Measurements from ENCODE around the gene PEAK3.

The PEAK3 gene

DNA sequence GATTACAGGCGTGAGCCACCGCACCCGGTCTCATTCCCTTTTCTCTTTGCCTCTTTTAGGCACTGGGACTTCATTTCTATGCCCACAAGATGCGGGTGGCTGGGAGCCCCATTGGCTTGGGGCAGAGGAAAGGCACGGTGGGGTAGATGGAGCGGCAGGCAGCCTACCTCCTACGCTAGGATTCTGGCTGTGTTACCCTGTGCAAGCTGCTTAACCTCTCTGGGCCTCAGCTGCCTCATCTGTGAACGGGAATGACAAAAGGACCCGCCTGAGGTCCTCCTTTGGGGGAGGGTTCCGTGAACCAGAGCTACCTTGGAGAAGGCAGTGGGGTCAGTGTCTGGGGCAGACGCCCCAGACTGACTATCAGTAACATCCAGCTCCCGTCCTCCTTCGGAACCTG is 35.3 kb upstream of the PEAK3 start:
- in situ Hi-C loops (cut with MboI; ENCODE audit: low pct_unique_long_range_greater_than_20kb, low sequenced_read_pairs): no loop called here

DNA sequence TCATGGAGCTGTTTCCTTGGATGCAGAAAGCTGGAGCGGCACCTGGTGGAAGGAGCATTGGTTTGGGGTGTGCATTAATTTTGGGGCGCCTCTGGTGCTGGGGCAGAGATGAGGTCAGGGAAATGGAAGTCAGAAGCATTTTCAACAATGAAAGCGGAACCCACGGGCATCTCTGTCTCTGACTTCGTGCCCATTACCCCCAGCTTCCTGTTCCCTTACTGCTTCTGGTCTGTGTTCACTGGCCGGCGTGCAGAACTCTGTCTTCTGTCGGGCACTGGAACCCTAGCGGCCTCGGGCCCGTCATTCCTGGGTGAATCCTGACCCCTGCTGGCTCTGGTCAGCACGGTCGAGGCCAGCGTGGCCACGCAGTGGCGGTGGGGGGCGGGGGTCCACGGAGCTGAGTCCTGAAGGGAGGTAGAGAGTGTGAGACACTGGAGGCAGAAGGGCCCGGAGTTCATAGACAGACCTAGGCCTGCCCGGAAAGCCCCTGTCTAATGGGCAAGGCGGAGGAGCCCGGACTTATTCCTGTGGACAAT is 33.9 kb upstream of the PEAK3 start:
- peak; percentile 81 for DNase-seq
- in situ Hi-C loops (cut with MboI; ENCODE audit: low pct_unique_long_range_greater_than_20kb, low sequenced_read_pairs): no loop called here

More for the DNA sequence above, 35.3 kb upstream of the PEAK3 start:
- no peak for DNase-seq

- in situ Hi-C loops (cut with MboI; ENCODE audit: low pct_unique_long_range_greater_than_20kb, low sequenced_read_pairs): no loop called here
Measured at GRCh38 chr19:2315121-2315817, 33.3 kb upstream of the PEAK3 start.

DNA sequence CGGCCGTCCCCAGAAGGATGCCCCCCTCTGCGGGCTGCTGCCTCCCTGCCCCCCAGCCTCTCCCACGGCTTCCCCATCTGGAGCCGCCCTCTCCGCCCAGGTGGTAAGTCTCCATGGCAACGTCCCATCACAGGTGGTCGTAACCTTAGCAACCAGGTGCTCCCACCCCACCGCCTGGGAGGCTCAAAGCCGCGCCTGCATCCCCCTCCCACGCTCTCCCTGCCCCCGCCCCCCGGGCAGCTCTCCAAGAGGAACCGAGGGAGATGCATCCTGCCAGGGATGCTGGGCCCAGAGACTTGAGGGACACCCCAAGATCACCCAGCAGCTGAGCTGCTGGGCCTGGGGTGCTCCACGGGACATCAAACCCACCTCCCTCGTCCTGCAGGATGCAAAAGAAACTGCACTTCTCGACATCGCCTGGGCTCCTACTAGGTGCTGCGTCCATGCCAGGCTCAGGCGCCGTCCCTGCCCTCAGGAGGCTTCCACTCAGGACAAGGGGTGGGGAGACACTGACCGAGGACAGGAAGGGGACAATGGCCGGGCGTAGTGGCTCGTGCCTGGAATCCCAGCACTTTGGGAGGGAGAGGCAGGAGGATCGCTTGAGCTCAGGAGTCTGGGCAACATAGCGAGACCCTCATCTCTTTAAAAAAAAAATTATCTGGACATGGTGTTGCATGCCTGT is 31.0 kb upstream of the PEAK3 start:
- in situ Hi-C loops (cut with MboI; ENCODE audit: low pct_unique_long_range_greater_than_20kb, low sequenced_read_pairs): no loop called here
- DNase-seq: no peak

More at GRCh38 chr19:2315121-2315817, 33.3 kb upstream of the PEAK3 start:
- no peak for DNase-seq

- no peak for DNase-seq
- in situ Hi-C loops (cut with MboI; ENCODE audit: low pct_unique_long_range_greater_than_20kb, low sequenced_read_pairs): no loop called here
Measured at GRCh38 chr19:2311093-2311492, 29.1 kb upstream of the PEAK3 start.

- in situ Hi-C loops (cut with MboI; ENCODE audit: low pct_unique_long_range_greater_than_20kb, low sequenced_read_pairs): no loop called here
- peak; percentile 34 for DNase-seq
Measured at GRCh38 chr19:2309734-2310362, 27.9 kb upstream of the PEAK3 start.

DNA sequence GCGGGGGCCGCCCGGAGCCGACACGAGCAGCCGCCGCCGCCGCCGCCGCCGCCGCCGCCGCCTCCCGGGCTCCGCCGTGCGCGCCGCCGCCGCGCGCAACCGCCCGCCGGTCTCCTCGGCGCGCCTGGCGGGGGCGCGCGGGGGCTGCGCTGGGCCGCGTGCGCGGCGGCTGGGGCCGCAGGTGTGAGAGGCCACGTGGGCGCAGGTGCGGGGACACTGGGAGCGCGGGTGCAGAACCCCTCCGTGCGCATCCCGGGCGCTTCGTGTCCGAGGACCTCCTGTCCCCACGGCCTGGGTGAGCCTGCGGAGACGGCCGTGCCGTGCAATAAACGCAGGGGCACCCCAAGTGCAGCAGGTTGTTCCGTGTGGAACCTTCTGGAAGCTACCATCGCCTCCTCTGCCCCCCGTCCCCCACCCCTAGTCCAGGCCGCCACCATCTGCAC is 26.2 kb upstream of the PEAK3 start, which contains the start of gene LINGO3:
LINGO3 (minus strand) TSS at position 41 of the 443 bp plus-strand sequence. CDS start 16,378 bp downstream, outside the sequence.
- no peak for DNase-seq
- in situ Hi-C loops (cut with MboI; ENCODE audit: low pct_unique_long_range_greater_than_20kb, low sequenced_read_pairs): no loop called here

DNA sequence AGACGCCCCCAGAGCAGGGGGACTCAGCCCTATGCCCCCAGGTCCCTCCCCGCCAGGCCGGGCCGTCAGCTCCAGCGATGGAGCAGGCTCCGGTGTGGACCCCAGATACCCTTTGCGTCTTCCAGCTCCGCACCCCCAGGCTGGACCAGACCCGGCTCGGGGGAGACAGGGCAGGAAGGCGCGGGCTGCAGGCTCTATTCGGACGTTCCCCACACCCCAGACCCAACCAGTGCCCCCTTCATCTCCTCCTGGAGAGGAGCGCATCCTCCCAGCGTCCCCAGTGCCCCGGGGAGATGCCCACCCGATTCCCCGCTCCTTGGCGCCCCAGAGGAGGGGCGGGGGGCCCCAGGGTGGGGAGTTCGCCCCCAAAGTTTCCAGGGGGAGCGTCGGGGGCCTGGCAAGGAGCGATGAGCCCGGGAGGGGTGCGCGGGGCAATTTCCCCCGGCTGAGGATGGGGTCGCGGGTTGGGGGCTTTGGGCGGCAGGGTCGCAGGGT is 25.6 kb upstream of the PEAK3 start:
- DNase-seq: no peak
- in situ Hi-C loops (cut with MboI; ENCODE audit: low pct_unique_long_range_greater_than_20kb, low sequenced_read_pairs): no loop called here

DNA sequence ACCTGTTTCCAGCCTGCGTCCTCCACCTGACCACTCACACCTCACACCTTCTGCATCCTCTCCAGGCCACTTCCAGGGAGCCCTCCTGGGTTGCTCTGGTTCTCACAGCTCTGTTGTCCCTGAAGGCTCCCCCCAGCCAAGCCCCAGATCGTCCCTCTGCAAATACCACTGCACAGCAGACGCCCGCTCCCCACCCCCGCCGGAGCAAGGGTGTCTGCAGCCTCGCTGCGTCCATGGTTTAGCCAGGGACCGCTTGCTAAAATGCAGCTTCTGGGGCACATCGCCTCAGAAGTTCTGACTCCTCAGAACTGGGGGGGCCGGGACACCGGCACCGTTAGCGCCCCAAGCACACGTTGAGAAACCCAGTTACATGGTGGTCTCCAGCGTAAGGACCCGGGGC is 25.0 kb upstream of the PEAK3 start:
- no peak for DNase-seq

DNA sequence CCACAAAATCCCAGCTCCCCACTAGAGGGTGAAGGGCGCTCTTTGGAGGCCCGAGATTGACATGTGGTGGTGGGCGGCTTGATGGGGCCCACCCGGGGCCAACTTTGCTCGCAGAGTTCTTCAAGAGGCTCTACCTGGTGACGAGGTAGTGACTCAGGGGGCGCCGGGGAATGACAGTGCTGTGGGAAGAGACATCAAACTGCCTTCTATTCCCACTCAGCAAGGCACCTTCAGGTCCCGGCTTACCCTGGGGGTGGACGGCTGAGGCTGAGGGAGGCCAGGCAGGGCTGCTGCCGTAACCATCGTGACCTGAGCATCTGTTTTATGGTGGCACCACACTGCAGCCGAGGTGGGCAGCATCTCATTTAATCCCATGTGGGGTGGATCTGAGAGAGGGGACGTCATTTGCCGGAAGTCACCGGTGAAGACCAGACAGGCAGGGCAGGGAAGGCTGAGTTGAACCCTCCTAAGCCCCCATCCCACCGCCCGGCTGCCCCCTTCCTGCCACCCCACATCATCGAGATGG is 24.4 kb upstream of the PEAK3 start:
- in situ Hi-C loops (cut with MboI; ENCODE audit: low pct_unique_long_range_greater_than_20kb, low sequenced_read_pairs): no loop called here
- DNase-seq: no peak

More for the DNA sequence above, 25.0 kb upstream of the PEAK3 start:
- in situ Hi-C loops (cut with MboI; ENCODE audit: low pct_unique_long_range_greater_than_20kb, low sequenced_read_pairs): no loop called here

DNA sequence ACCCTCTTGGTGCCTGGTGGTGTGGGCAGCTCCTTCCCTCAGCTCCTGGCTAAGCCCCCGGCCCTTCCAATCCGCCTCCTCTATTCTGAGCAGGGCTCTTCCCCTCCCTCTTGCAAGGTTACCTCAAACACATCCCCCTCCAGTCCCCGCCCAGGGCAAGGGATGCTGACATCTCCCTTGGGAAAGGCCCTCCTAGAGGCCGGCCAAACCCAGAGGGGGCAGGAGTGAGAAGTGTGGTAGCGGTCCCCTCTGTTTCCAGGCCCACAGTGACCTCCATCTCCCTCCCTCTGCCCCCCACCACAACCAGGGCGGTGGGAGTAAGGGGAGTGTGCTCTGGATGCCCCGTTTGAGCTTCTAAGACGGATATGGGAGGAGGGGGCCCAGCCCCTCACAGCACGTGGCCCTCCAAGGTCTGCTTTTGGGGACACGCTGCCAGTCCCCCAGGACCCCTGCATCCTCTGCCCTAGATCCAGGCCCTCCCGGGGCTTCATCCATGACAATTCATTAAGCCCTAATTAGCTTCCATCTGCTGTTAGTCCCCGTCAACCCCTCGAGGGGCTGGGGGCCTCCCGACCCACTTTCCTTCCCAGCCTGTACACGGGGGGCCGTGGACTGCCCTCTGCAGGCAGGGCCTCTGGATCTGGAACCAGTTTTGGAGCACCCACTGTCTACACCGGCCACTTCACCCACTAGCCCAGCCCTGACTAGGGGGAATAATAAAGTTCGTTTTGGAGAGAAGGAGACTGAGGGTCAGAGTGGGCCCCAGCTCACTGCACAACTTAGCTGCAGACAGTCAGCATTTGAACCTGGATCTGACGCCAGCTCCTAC is 23.7 kb upstream of the PEAK3 start:
- DNase-seq: no peak
- in situ Hi-C loops (cut with MboI; ENCODE audit: low pct_unique_long_range_greater_than_20kb, low sequenced_read_pairs): no loop called here

GRCh38 chr19:2303211-2303798 is 21.3 kb upstream of the PEAK3 start:
- in situ Hi-C loops (cut with MboI; ENCODE audit: low pct_unique_long_range_greater_than_20kb, low sequenced_read_pairs): no loop called here
- no peak for DNase-seq

DNA sequence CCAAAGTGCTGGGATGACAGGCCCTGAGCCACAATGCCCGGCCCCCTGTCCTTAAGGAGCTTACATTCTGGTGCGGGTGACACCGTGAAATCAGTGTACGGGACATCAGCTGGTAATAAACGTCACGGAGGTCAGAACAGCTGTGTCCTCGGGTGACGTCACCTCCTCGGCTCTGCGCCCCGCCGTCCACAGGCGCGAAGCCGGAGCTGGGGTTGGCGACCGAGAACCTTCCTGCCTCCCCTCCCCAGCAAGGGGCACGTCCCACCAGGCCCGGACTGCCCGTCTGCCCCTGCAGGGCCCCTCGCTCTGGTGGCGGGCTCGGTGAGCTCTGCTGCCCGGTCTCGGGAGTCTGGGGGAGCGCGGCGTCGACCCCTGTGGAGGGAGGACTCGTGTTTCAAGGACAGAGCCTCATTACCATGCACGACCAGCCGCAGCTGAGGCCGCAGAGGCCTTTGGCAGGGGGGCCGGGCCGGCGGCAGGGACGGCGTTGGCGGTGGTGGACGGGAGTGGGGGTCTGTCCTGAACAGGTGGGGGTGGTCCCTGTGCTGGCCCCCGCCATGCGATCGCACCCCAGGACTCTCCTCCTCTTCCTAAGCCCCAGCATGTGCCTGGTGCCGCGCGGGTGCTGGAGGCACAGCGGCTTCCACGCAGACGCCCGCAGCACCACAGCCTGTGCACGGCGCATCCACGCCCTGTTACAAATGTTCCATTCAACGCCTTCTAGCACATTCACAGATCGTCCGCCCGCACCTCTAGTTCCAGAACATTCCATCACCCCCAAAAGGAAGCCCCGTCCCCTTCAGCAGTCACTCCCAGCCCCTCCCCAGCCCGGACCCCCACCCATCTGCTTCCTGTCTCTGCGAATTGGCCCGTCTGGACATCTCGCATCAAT is 20.6 kb upstream of the PEAK3 start:
- DNase-seq: no peak
- in situ Hi-C loops (cut with MboI; ENCODE audit: low pct_unique_long_range_greater_than_20kb, low sequenced_read_pairs): no loop called here

DNA sequence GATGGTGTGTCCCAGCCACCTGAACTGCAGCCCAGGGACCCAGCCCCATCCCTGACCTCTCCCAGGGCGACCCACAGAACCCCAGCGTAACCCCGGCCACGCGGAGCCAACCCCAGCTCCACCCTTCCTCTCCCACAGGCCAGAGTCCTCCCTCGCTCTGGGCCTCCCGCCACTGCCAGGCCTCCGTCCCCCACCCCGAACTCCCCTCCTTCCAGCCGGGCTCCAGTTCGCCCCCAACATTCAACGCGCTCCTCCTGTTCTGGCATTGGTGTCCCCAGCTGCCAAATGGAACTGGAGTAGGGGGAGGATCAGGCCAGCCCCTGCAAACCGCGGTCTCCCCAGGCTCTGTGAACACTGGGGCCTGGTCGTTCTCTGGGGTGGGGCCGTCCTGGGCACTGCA is 18.6 kb upstream of the PEAK3 start:
- no peak for DNase-seq
- in situ Hi-C loops (cut with MboI; ENCODE audit: low pct_unique_long_range_greater_than_20kb, low sequenced_read_pairs): no loop called here

- no peak for DNase-seq
- in situ Hi-C loops (cut with MboI; ENCODE audit: low pct_unique_long_range_greater_than_20kb, low sequenced_read_pairs): no loop called here
Measured at GRCh38 chr19:2296141-2296540, 14.2 kb upstream of the PEAK3 start.

DNA sequence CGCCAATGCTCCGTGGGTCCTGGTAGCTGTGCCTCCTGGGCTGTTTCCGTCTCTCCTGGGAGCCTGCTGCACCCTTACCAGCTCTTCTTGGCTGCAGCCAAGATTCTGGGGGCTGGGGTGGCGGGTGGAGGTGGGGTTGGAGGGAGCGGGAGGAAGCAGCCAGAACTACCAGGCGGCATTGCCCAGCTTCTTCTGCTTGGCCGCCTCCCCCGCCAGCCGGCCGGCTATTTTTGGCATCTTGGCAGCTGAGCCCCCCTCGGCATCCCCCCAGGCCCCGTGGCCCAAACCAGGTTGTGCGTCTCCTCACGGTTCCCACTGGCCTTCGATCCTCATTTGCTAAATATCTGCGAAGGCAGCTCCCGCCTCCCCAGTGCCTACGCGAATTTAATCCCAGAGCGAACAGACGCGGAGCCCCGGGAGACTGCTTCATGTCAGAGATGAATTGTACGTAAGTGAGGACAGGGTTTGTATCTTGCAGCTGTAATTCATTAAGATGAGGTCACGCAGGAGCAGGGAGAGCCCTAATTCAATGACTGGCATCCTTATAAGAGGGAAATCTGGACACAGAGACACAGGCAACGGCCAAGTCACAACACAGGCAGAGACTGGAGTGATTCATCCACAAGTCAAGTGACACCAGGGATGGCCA is 12.8 kb upstream of the PEAK3 start:
- in situ Hi-C loops (cut with MboI; ENCODE audit: low pct_unique_long_range_greater_than_20kb, low sequenced_read_pairs): no loop called here
- DNase-seq: no peak

GRCh38 chr19:2291185-2291751 is 9.3 kb upstream of the PEAK3 start:
- in situ Hi-C loops (cut with MboI; ENCODE audit: low pct_unique_long_range_greater_than_20kb, low sequenced_read_pairs): no loop called here

More at GRCh38 chr19:2291185-2291751, 9.3 kb upstream of the PEAK3 start:
- DNase-seq: no peak
